ENCODE results near the gene HCRT.

- TF ChIP-seq ZNF274 (IDR thresholded peaks at IDR 0.05; ENCODE audit: low read depth, low read length) (no peak), YY1 (IDR thresholded peaks at IDR 0.05; ENCODE audit: insufficient read depth, insufficient read length) (no peak)
These were observed 7.2 kb upstream of the HCRT start for GRCh38 chr17:42192189-42193126.

Data from NT2/D1 (cell line).